HCT116 (cell line): ENCODE results near the gene ACSS3. TPM values are rescaled to one million over a fixed set of nuclear protein-coding genes. Genes with fewer than 3 reads are reported as not detected.

ENCODE experiments used
- ATAC-seq: fragments of 200-7000 bp; cut with Tn5 transposase; 2 replicates; pipeline ENCODE4 v1.9.1; 2020; ENCODE audit warnings: mild to moderate bottlenecking, moderate library complexity
- BruUV-seq: library from RNA; stranded (reverse); fragments of 400-500 nt; replicated peaks from 2 replicates; lab custom pipeline; 2021; lab: Mats Ljungman, UMichigan
- CTCF ChIA-PET: fragments of 300-600 bp; sonication (Branson Sonifier 250); formaldehyde crosslinking; loops from one replicate; lab custom pipeline; 2021; ENCODE audit warnings: antibody characterized with exemption; lab: Charles Lee
- POLR2A ChIA-PET: fragments of 300-600, 350-600 bp; sonication (Branson Sonifier 250); formaldehyde crosslinking; loops from one replicate; lab custom pipeline; 2021; ENCODE audit warnings: antibody characterized with exemption; lab: Charles Lee
- RAD21 ChIA-PET, 2 experiments: fragments of 300-600 bp; sonication (Branson Sonifier 250); formaldehyde crosslinking; loops; one replicate each; lab custom pipeline; 2023; ENCODE audit warnings: low total read pairs in 2 of 2; ENCODE audit not compliant: uncharacterized antibody in 2 of 2, unreplicated experiment in 2 of 2, low non-redundant PET in 1 of 2; lab: Charles Lee
- DNase-seq: peaks from one replicate; pipeline ENCODE4 v3.0.0-alpha.2; 2010; ENCODE audit warnings: low read depth, low spot score
- H2AFZ ChIP-seq: fragments of 200-600 bp; shearing (Covaris generic), sonication (generic); 2 replicates; pipeline ENCODE4 v1.6.1; 2017; ENCODE audit warnings: low read depth, mixed run types, mixed read lengths, antibody characterized with exemption, low read length; ENCODE audit not compliant: poor library complexity, severe bottlenecking
- H3K27ac ChIP-seq: 2 replicates; pipeline ENCODE4 v1.5.1; 2012; ENCODE audit warnings: low read depth, low read length
- H3K27me3 ChIP-seq: fragments of 200-600 bp; sonication (generic); 2 replicates; pipeline ENCODE4 v1.6.1; 2016; ENCODE audit warnings: mixed run types, low read length, mixed read lengths; ENCODE audit not compliant: insufficient read depth
- H3K36me3 ChIP-seq, 2 experiments: fragments of 200-500 bp in 1 of 2; fragments of 200-600 bp in 1 of 2; sonication (Bioruptor generic) in 1 of 2; sonication (generic) in 1 of 2; 2 replicates each; pipeline versions ENCODE4 v1.5.1 to v1.6.1; 2014 to 2016; ENCODE audit warnings: low read length in 2 of 2, inconsistent platforms in 1 of 2, mixed read lengths in 1 of 2, mixed run types in 1 of 2; ENCODE audit not compliant: insufficient read depth in 2 of 2, control insufficient read depth in 1 of 2
- H3K4me1 ChIP-seq, 2 experiments: fragments of 200-600 bp in 1 of 2; sonication (generic) in 1 of 2; 2 replicates each; pipeline versions ENCODE4 v1.5.1 to v1.6.1; 2012 to 2017; ENCODE audit warnings: low read length in 2 of 2, inconsistent platforms in 1 of 2, mild to moderate bottlenecking in 1 of 2, mixed read lengths in 1 of 2, mixed run types in 1 of 2, moderate library complexity in 1 of 2; ENCODE audit not compliant: insufficient read depth in 2 of 2, control insufficient read depth in 1 of 2
- H3K4me2 ChIP-seq: fragments of 200-600 bp; sonication (generic); 2 replicates; pipeline ENCODE4 v1.6.1; 2017; ENCODE audit warnings: mixed run types, low read length, mixed read lengths
- H3K4me3 ChIP-seq, 2 experiments: fragments of 200-600 bp in 1 of 2; sonication (generic) in 1 of 2; replicated peaks in 1 of 2; 2 replicates each; pipeline ENCODE4 v1.5.1; 2011 to 2016; ENCODE audit warnings: low read length in 2 of 2, control low read depth in 1 of 2, low read depth in 1 of 2, mild to moderate bottlenecking in 1 of 2, mixed read lengths in 1 of 2, mixed run types in 1 of 2
- H3K79me2 ChIP-seq: fragments of 200-600 bp; sonication (generic); 2 replicates; pipeline ENCODE4 v1.6.1; 2017; ENCODE audit warnings: mild to moderate bottlenecking, mixed run types, low read length, moderate library complexity, mixed read lengths; ENCODE audit not compliant: insufficient read depth
- H3K9ac ChIP-seq: fragments of 200-600 bp; sonication (generic); 2 replicates; pipeline ENCODE4 v1.6.1; 2016; ENCODE audit warnings: low read length, mixed read lengths
- H3K9me2 ChIP-seq: fragments of 200-600 bp; sonication (generic), shearing (Covaris generic); 2 replicates; pipeline ENCODE4 v1.6.1; 2017; ENCODE audit warnings: mixed run types, mild to moderate bottlenecking, moderate library complexity; ENCODE audit not compliant: insufficient read depth
- H3K9me3 ChIP-seq, 2 experiments: fragments of 200-500 bp in 1 of 2; fragments of 200-600 bp in 1 of 2; sonication (Bioruptor generic) in 1 of 2; sonication (generic) in 1 of 2; 2 replicates each; pipeline ENCODE4 v1.6.1; 2014 to 2017; ENCODE audit warnings: low read length in 2 of 2, mixed read lengths in 2 of 2, inconsistent platforms in 1 of 2, low read depth in 1 of 2, mild to moderate bottlenecking in 1 of 2, mixed run types in 1 of 2, moderate library complexity in 1 of 2; ENCODE audit not compliant: control insufficient read depth in 1 of 2, insufficient read depth in 1 of 2
- H4K20me1 ChIP-seq: fragments of 200-600 bp; sonication (generic), shearing (Covaris generic); 2 replicates; pipeline ENCODE4 v1.6.1; 2017; ENCODE audit warnings: mixed run types, mild to moderate bottlenecking, moderate library complexity; ENCODE audit not compliant: insufficient read depth
- CBX3 ChIP-seq: IDR thresholded peaks from 2 replicates; pipeline ENCODE4 v1.6.1; 2012; ENCODE audit warnings: low read depth
- CTCF ChIP-seq, 3 experiments: fragments of 200-600 bp in 1 of 3; sonication (generic) in 1 of 3; IDR thresholded peaks in 2 of 3; conservative IDR thresholded peaks in 1 of 3; 2 replicates each; pipeline ENCODE4 v1.5.1; 2012 to 2017; ENCODE audit warnings: low read depth in 2 of 3, low read length in 2 of 3, antibody characterized with exemption in 1 of 3, borderline replicate concordance in 1 of 3, control low read depth in 1 of 3, mild to moderate bottlenecking in 1 of 3, mixed read lengths in 1 of 3, mixed run types in 1 of 3, moderate library complexity in 1 of 3; ENCODE audit not compliant: insufficient read depth in 1 of 3
- ELF1 ChIP-seq: IDR thresholded peaks from 2 replicates; pipeline ENCODE4 v1.6.1; 2012; ENCODE audit warnings: low read depth, borderline replicate concordance
- EZH2 ChIP-seq: fragments of 200-600 bp; sonication (generic); IDR thresholded peaks from 2 replicates; pipeline ENCODE4 v1.6.1; 2017; ENCODE audit warnings: antibody characterized with exemption, mixed run types
- FOSL1 ChIP-seq: IDR thresholded peaks from 2 replicates; pipeline ENCODE4 v1.6.1; 2012; ENCODE audit warnings: low read depth
- JUND ChIP-seq: IDR thresholded peaks from 2 replicates; pipeline ENCODE4 v1.6.1; 2012
- MAX ChIP-seq: IDR thresholded peaks from 2 replicates; pipeline ENCODE4 v1.6.1; 2012
- RAD21 ChIP-seq: IDR thresholded peaks from 2 replicates; pipeline ENCODE4 v1.6.1; 2012; ENCODE audit warnings: low read depth, mild to moderate bottlenecking
- SRF ChIP-seq: IDR thresholded peaks from 2 replicates; pipeline ENCODE4 v1.6.1; 2012; ENCODE audit warnings: low read depth
- TCF7L2 ChIP-seq: IDR thresholded peaks from 2 replicates; pipeline ENCODE4 v1.7.0; 2011; ENCODE audit warnings: borderline replicate concordance, inconsistent platforms; ENCODE audit not compliant: insufficient read depth, insufficient read length; ENCODE audit errors: extremely low read depth
- YY1 ChIP-seq: IDR thresholded peaks from 2 replicates; pipeline ENCODE4 v1.6.1; 2011; ENCODE audit warnings: low read length, low read depth, moderate library complexity, mild to moderate bottlenecking; ENCODE audit not compliant: insufficient replicate concordance; ENCODE audit errors: extremely low read depth
- ZBTB33 ChIP-seq: IDR thresholded peaks from 2 replicates; pipeline ENCODE4 v1.6.1; 2011; ENCODE audit warnings: mild to moderate bottlenecking, low read length, moderate library complexity; ENCODE audit not compliant: insufficient replicate concordance; ENCODE audit errors: extremely low read depth
- ZNF274 ChIP-seq: fragments of 200-500 bp; sonication (Bioruptor generic); IDR thresholded peaks from 2 replicates; pipeline ENCODE4 v1.6.1; 2014; ENCODE audit warnings: mild to moderate bottlenecking, low read depth, low read length, inconsistent platforms
- intact Hi-C: fragments of 100-400 bp; cut with micrococcal nuclease; formaldehyde crosslinking; loops from 2 replicates; pipeline ENCODE4 v1.10.0; 2022
- total RNA-seq: library from RNA; stranded (reverse); gene quantifications from one replicate; pipeline ENCODE4 v1.2.1, GENCODE V29; 2021; ENCODE audit not compliant: unreplicated experiment

The ACSS3 gene
- total RNA-seq, 1 experiment from 2014 or later: 0.30 TPM

- CTCF ChIA-PET: no interaction called here
- DNase-seq (no peak), ATAC-seq (no peak)
- Histone ChIP-seq H3K27ac (no peak overlapping the region), H3K9ac (no peak overlapping the region), H3K4me1 (no peaks in the 10 kb centered on the region), H3K9me3 (no peaks in the 10 kb centered on the region), H3K27me3 (no peaks in the 10 kb centered on the region), H3K4me2 (no peak overlapping the region), H3K9me2 (no peaks in the 10 kb centered on the region), H3K79me2 (no peaks in the 10 kb centered on the region), H3K36me3 (no peaks in the 10 kb centered on the region), H4K20me1 (no peaks in the 10 kb centered on the region), H3K4me3 (no peak overlapping the region), H2AFZ (no peak overlapping the region)
- no TSS peak for BruUV-seq
- intact Hi-C loops: no loop called here
- POLR2A ChIA-PET: no interaction called here
- RAD21 ChIA-PET: no interaction called here
- TF ChIP-seq CBX3: no peak
- TF ChIP-seq CTCF (IDR thresholded peaks at IDR 0.05 in 2 of 3, conservative IDR thresholded peaks at IDR 0.05 in 1 of 3; ENCODE audit: borderline replicate concordance in 1 of 3, insufficient read depth in 1 of 3, low read depth in 2 of 3, low read length in 2 of 3): no peak
- no peak for TF ChIP-seq MAX
- no peak for TF ChIP-seq TCF7L2
These were observed 69.5 kb downstream of the ACSS3 start for GRCh38 chr12:81147292-81147919.

- no peaks in the 10 kb centered on the region for H3K27me3 ChIP-seq
- H4K20me1 ChIP-seq: no peaks in the 10 kb centered on the region
- ChIA-PET CTCF (no interaction called here), RAD21 (no interaction called here), POLR2A (no interaction called here)
- BruUV-seq: no TSS peak
- H3K9me3 ChIP-seq: no peaks in the 10 kb centered on the region
- no peaks in the 10 kb centered on the region for H3K4me1 ChIP-seq
- H3K9me2 ChIP-seq: no peaks in the 10 kb centered on the region
- no peak for DNase-seq
- no peak overlapping the region for H3K9ac ChIP-seq
- H3K79me2 ChIP-seq: no peaks in the 10 kb centered on the region
- H3K4me3 ChIP-seq: no peak overlapping the region
- H3K36me3 ChIP-seq: no peaks in the 10 kb centered on the region
- H3K4me2 ChIP-seq: no peak overlapping the region
- intact Hi-C loops: no loop called here
- ATAC-seq: no peak
- no peak overlapping the region for H2AFZ ChIP-seq
- no peak overlapping the region for H3K27ac ChIP-seq
- TF ChIP-seq EZH2 (no peak), TCF7L2 (no peak), CTCF (IDR thresholded peaks at IDR 0.05 in 2 of 3, conservative IDR thresholded peaks at IDR 0.05 in 1 of 3; ENCODE audit: borderline replicate concordance in 1 of 3, insufficient read depth in 1 of 3, low read depth in 2 of 3, low read length in 2 of 3) (no peak), ZBTB33 (no peak), YY1 (no peak), JUND (no peak), SRF (no peak), ZNF274 (no peak), RAD21 (no peak), FOSL1 (no peak), ELF1 (no peak)
These were observed 72.5 kb downstream of the ACSS3 start for GRCh38 chr12:81150382-81150781.
